GM19043 (cell line): ENCODE data around the gene ATP6V0C.
"Not testable (repeated sequence)": the region's sequence is repeated elsewhere in the genome, so short reads cannot be mapped to it uniquely, and the experiment has no call there.

ENCODE experiments used
- ATAC-seq: cut with Tn5 transposase; IDR thresholded peaks from one replicate; pipeline ENCODE4 v1.9.1; 2021; ENCODE audit warnings: low read depth; ENCODE audit not compliant: unreplicated experiment

Gene ATP6V0C

GRCh38 chr16:2527071-2527783 is 13.5 kb downstream of the ATP6V0C start:
- ATAC-seq = no peak

- no peak for ATAC-seq
Measured at GRCh38 chr16:2527784-2528100, 14.0 kb downstream of the ATP6V0C start.

GRCh38 chr16:2528161-2529060 is 14.7 kb downstream of the ATP6V0C start:
- no peak for ATAC-seq

GRCh38 chr16:2529061-2529931 is 15.5 kb downstream of the ATP6V0C start:
- ATAC-seq = no peak

GRCh38 chr16:2529961-2530628 is 16.3 kb downstream of the ATP6V0C start:
- no peak for ATAC-seq

- no peak for ATAC-seq
Measured at GRCh38 chr16:2530629-2531318, 17.0 kb downstream of the ATP6V0C start.

- ATAC-seq = no peak
Measured at GRCh38 chr16:2531371-2531695, 17.6 kb downstream of the ATP6V0C start, which contains the start of gene CEMP1. Gene CEMP1 (minus strand): TSS chr16:2531408. CDS start chr16:2531073, 335 bp downstream.

- ATAC-seq = peak; percentile 82
Measured at GRCh38 chr16:2531696-2532493, 18.1 kb downstream of the ATP6V0C start.

GRCh38 chr16:2532494-2533141 is 18.9 kb downstream of the ATP6V0C start:
- ATAC-seq = no peak

GRCh38 chr16:2533142-2533755 is 19.5 kb downstream of the ATP6V0C start:
- not testable (repeated sequence) for ATAC-seq

- no peak for ATAC-seq
Measured at GRCh38 chr16:2533912-2534311, 20.2 kb downstream of the ATP6V0C start.

GRCh38 chr16:2534335-2534734 is 20.6 kb downstream of the ATP6V0C start:
- not testable (repeated sequence) for ATAC-seq

- no peak for ATAC-seq
Measured at GRCh38 chr16:2535625-2536013, 21.9 kb downstream of the ATP6V0C start.

GRCh38 chr16:2537451-2538379 is 24.0 kb downstream of the ATP6V0C start, which contains the start of gene PDPK1:
Gene PDPK1 (plus strand): TSS chr16:2538021. CDS start chr16:2538113, 92 bp downstream.
- ATAC-seq = peak; percentile 82

- not testable (repeated sequence) for ATAC-seq
Measured at GRCh38 chr16:2539192-2539844, 25.6 kb downstream of the ATP6V0C start.

- ATAC-seq = not testable (repeated sequence)
Measured at GRCh38 chr16:2539845-2540458, 26.2 kb downstream of the ATP6V0C start.
